ENCODE results near the gene SLC27A4. TPM values are rescaled to one million over a fixed set of nuclear protein-coding genes. Genes with fewer than 3 reads are reported as not detected.

SLC27A4 gene
- total and polyA plus RNA-seq, 10 of the 15 experiments (the other 5 are each of a cell fraction or from before 2014, with no cell fraction given): 0.13 to 14.0 (median 7.6) TPM

GRCh38 chr9:128344931-128345605 is 4.7 kb downstream of the SLC27A4 start (continued):
- no peak for TF ChIP-seq CUX1 (IDR thresholded peaks at IDR 0.05; ENCODE audit: insufficient replicate concordance, low read depth, low read length)
- no peak for TF ChIP-seq NFYA (IDR thresholded peaks at IDR 0.05; ENCODE audit: borderline replicate concordance, low read depth, low read length)
- TF ChIP-seq RCOR1 (conservative IDR thresholded peaks at IDR 0.05; ENCODE audit: low read depth, low read length): no peak
- no peak for TF ChIP-seq TARDBP (IDR thresholded peaks at IDR 0.05; ENCODE audit: borderline replicate concordance)
- TF ChIP-seq MTA2 (IDR thresholded peaks at IDR 0.05; ENCODE audit: low read depth): no peak

DNA sequence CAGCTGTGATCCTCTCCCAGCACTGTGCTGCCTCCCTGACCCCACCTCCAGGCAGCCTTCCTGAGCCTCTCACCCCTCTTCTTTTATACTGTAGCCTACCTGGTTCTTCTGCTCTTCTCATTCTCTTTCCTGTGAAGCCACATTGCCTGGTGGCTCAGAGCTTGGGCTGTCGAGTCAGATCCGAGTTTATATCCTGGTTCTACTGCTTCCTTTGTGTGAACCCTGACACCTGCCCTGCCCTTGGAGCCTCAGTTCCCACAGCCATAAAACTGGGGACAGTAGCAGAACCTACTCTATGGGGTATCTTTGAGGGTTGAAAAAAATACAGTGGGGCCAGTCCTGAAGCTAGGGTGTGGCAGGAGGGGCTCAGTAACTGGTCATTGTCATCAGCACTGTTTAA is 8.8 kb downstream of the SLC27A4 start:
- no peak for FAIRE-seq
- no peaks in the 10 kb centered on the region for H4K20me1 ChIP-seq (ENCODE audit: control insufficient read depth, insufficient read depth)
- intact Hi-C loops (cut with micrococcal nuclease; ENCODE audit: unreplicated experiment): no loop called here
- peaks cover 0 to 5% of the 10 kb centered on the region in 2 experiments; a peak in 2 of 4 replicates for H3K36me3 ChIP-seq (ENCODE audit: control insufficient read depth in 2 of 2, insufficient read depth in 2 of 2, low read length in 1 of 2)
- no peak overlapping the region for H3K9ac ChIP-seq (ENCODE audit: control insufficient read depth, insufficient read depth, low read length)
- no peak overlapping the region for H3K27ac ChIP-seq (ENCODE audit: control insufficient read depth, insufficient read depth)
- in situ Hi-C loops (cut with MboI): no loop called here
- RAD21 ChIA-PET (ENCODE audit: unreplicated experiment): no interaction called here
- DNase-seq (ENCODE audit: low read depth, low spot score): no peak
- H3K4me1 ChIP-seq (ENCODE audit: control insufficient read depth, insufficient read depth, low read length): no peaks in the 10 kb centered on the region
- H3K27me3 ChIP-seq (replicated peaks in 1 of 2; ENCODE audit: control insufficient read depth in 2 of 2, insufficient read depth in 2 of 2, low read length in 1 of 2): no peaks in the 10 kb centered on the region
- POLR2A ChIA-PET: no interaction called here
- ATAC-seq: no peak
- H3K79me2 ChIP-seq (ENCODE audit: control insufficient read depth, insufficient read depth, low read length): no peaks in the 10 kb centered on the region
- no TSS peak for BruUV-seq (replicated peaks)
- CTCF ChIA-PET: no interaction called here
- no peak overlapping the region for H3K4me2 ChIP-seq (ENCODE audit: control insufficient read depth, insufficient read depth)
- H3K9me3 ChIP-seq (replicated peaks; ENCODE audit: control insufficient read depth, insufficient read depth, low read length): no peaks in the 10 kb centered on the region
- no peak overlapping the region for H2AFZ ChIP-seq (ENCODE audit: control insufficient read depth, low read depth, low read length)
- SMC1A ChIA-PET (ENCODE audit: uncharacterized antibody, unreplicated experiment): no interaction called here
- 97% methylated on average over 2 of the region's 2 CpGs for WGBS (ENCODE audit: insufficient coverage, insufficient replicate concordance, low lambda C conversion rate, missing lambda C conversion rate)
- TF ChIP-seq POLR2AphosphoS2 (IDR thresholded peaks at IDR 0.05; ENCODE audit: low read depth, low read length) (no peak), POLR2AphosphoS5 (IDR thresholded peaks at IDR 0.05; ENCODE audit: low read length) (no peak), IKZF2 (IDR thresholded peaks at IDR 0.05) (no peak)
- TF ChIP-seq, protein P1, sequence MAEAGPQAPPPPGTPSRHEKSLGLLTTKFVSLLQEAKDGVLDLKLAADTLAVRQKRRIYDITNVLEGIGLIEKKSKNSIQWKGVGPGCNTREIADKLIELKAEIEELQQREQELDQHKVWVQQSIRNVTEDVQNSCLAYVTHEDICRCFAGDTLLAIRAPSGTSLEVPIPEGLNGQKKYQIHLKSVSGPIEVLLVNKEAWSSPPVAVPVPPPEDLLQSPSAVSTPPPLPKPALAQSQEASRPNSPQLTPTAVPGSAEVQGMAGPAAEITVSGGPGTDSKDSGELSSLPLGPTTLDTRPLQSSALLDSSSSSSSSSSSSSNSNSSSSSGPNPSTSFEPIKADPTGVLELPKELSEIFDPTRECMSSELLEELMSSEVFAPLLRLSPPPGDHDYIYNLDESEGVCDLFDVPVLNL (IDR thresholded peaks at IDR 0.05; ENCODE audit: low read depth, low read length): no peak
- H3K4me3 ChIP-seq: no peak overlapping the region

All from GM12878 (cell line).